A549 treated with Hydrocortisone at 1 μM for 4 hours (cell line): ENCODE data around the gene EMX1. TPM values are rescaled to one million over a fixed set of nuclear protein-coding genes. Genes with fewer than 3 reads are reported as not detected.

ENCODE experiments used
- total RNA-seq: library from RNA; stranded (reverse); fragments of 200-300 nt; extraction: Qiagen RNA extraction; gene quantifications from 5 replicates; pipeline ENCODE4 v1.2.3, GENCODE V29; 2022

Gene EMX1
- total RNA-seq = 0.08 to 0.14 TPM (median 0.11 TPM) in 4 of 5 replicates, not detected in the other

DNA sequence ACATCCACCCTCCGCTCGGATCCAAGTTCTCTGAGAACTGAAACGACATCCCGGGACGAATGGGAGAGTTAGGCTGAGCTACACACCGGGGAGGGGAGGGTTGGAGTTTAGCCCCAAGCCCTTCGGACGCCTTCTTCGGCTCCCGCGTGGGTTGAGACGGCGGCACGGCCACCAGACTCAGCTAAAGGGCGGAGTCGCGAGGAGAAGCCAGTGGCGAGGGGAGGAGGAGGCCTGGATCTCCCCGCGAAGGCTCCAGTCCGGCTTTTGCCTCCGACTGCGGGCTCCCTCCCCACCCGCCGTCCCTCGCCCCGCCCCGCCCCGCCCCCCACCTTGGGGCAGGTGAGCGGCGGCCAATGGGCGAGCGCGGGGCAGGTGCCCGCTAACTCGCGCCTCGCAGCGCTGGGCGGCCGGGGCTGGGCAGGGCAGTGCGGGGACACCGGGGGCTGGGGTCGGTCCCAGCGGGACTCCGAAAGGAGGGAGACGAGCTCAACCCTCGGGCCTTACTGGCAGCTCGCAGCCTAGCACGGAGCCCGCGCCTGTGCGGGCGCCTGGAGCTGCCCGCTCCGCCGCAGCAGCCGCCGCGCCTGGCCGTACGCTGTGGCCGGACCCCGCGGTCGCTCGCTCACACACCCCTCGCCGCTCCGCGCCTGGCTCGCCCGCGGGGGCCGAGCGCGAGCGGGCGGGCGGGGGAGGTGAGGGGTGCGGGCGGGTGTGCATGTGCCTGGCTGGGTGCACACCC, at the start of gene EMX1:
Gene EMX1, plus strand, starts transcription at position 382 of the 739 bp plus-strand sequence. Its CDS starts 334 bp downstream, at position 716.

DNA sequence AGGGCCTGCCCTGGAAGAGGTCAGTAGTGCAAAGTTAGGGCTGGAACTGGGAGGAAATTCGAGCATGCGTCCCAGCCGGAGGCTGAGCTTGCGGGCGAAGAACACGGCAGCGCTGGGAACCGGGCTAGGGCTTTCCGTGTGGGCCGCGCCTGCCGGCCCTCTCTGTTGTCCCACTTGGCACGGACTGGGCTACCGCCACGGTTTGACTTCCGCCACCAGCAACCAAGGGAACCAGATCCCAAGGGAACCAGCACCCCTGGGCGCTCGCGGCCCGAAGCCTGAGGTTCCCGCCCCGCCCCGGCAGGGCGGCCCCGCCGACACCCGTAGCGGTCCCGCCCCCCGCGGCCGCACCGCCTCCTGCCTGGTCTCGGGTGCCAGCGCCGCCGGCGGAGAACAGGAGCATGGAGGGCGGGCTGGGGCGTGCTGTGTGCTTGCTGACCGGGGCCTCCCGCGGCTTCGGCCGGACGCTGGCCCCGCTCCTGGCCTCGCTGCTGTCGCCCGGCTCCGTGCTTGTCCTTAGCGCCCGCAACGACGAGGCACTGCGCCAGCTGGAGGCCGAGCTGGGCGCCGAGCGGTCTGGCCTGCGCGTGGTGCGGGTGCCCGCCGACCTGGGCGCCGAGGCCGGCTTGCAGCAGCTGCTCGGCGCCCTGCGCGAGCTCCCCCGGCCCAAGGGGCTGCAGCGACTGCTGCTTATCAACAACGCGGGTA, 30.1 kb upstream of the EMX1 start, which contains the start of gene SPR:
Gene SPR, plus strand, starts transcription at position 377 of the 708 bp plus-strand sequence. Its CDS starts 25 bp downstream, at position 402.

Other genes starting within 250 kb of the EMX1 start
- 5.9 to 10.6 TPM (median 7.4 TPM) in 5 replicates for gene EXOC6B, start 91.5 kb upstream of the EMX1 start, total RNA-seq
- gene SPR, start 30.1 kb upstream of the EMX1 start, total RNA-seq = 90.6 to 139 TPM (median 127 TPM) in 5 replicates
- 12.3 to 14.3 TPM (median 12.5 TPM) in 5 replicates for gene SFXN5, start 154.2 kb downstream of the EMX1 start, total RNA-seq
- 30.4 to 37.7 TPM (median 33.8 TPM) in 5 replicates for gene RAB11FIP5, start 195.4 kb downstream of the EMX1 start, total RNA-seq